Suppressor macrophage (primary cell): ENCODE data around the gene THEM4.

Source experiments
- DNase-seq, 4 experiments: peaks; one replicate each; pipeline ENCODE4 v3.0.0-alpha.2; 2020 to 2022
- total RNA-seq, 17 experiments: gene quantifications; one replicate each; lab custom pipeline; 2026; ENCODE audit warnings: mixed read lengths in 6 of 17, inconsistent platforms in 3 of 17; lab: John Stamatoyannopoulos, UW

THEM4 gene
- 5.2 to 23.1 (median 13.6) reads per million in 17 experiments for total RNA-seq

GRCh38 chr1:151909167-151910149 lies at the start of gene THEM4:
TSS of gene THEM4 (minus strand) at chr1:151909511. CDS start at chr1:151909458, 53 bp downstream.
- DNase-seq = peak; percentile 98 to 99 (median 99)

GRCh38 chr1:151958959-151959358 lies 49.6 kb upstream of the THEM4 start:
- DNase-seq = peak in 2 of 4 experiments; percentile 2 to 21

GRCh38 chr1:151956957-151957497 lies 47.7 kb upstream of the THEM4 start:
- DNase-seq = no peak

- DNase-seq = no peak
Measured at GRCh38 chr1:151953409-151954094, 44.2 kb upstream of the THEM4 start.

GRCh38 chr1:151952811-151953210 lies 43.5 kb upstream of the THEM4 start:
- DNase-seq = no peak

GRCh38 chr1:151949371-151950193 lies 40.3 kb upstream of the THEM4 start:
- no peak for DNase-seq

- no peak for DNase-seq
Measured at GRCh38 chr1:151948506-151948905, 39.2 kb upstream of the THEM4 start.

GRCh38 chr1:151947140-151947539 lies 37.8 kb upstream of the THEM4 start:
- DNase-seq = no peak

GRCh38 chr1:151945725-151946722 lies 36.7 kb upstream of the THEM4 start:
- peak; percentile 93 to 98 (median 94) for DNase-seq

GRCh38 chr1:151944857-151945575 lies 35.7 kb upstream of the THEM4 start:
- DNase-seq = no peak

GRCh38 chr1:151944126-151944856 lies 35.0 kb upstream of the THEM4 start:
- DNase-seq = peak; percentile 51 to 87 (median 58)

- DNase-seq = no peak
Measured at GRCh38 chr1:151943591-151943990, 34.3 kb upstream of the THEM4 start.

- peak in 1 of 4 experiments; percentile 23 for DNase-seq
Measured at GRCh38 chr1:151942882-151943281, 33.6 kb upstream of the THEM4 start.

GRCh38 chr1:151940541-151940940 lies 31.2 kb upstream of the THEM4 start:
- peak in 2 of 4 experiments; percentile 14 to 40 for DNase-seq

GRCh38 chr1:151939779-151940178 lies 30.5 kb upstream of the THEM4 start:
- peak; percentile 15 to 74 (median 45) for DNase-seq

- DNase-seq = no peak
Measured at GRCh38 chr1:151939141-151939540, 29.8 kb upstream of the THEM4 start.

GRCh38 chr1:151936653-151937052 lies 27.3 kb upstream of the THEM4 start:
- DNase-seq = no peak

- no peak for DNase-seq
Measured at GRCh38 chr1:151935894-151936602, 26.7 kb upstream of the THEM4 start.

GRCh38 chr1:151935154-151935553 lies 25.8 kb upstream of the THEM4 start:
- DNase-seq = no peak
